ENCODE results near the gene C20orf96.

The C20orf96 gene

DNA sequence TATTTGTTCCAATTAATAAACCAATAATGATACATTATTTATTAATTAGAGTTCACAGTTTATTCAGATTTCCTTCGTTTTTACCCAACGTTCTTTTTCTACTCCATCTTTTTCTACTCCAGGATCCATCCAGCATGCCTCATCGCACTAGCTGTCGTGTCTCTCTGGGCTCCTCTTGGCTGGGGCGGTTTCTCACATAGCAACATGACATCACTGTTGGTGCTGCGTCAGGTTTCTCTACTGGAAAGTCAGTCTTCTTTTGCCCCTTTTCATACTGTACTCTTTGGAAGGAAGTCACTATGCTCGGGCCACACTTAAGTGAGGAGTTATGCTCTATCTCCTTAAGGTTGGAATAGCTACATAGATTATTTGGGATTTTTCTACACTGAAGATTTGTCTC, 21.1 kb upstream of the C20orf96 start:
- FAIRE-seq = no peak

DNA sequence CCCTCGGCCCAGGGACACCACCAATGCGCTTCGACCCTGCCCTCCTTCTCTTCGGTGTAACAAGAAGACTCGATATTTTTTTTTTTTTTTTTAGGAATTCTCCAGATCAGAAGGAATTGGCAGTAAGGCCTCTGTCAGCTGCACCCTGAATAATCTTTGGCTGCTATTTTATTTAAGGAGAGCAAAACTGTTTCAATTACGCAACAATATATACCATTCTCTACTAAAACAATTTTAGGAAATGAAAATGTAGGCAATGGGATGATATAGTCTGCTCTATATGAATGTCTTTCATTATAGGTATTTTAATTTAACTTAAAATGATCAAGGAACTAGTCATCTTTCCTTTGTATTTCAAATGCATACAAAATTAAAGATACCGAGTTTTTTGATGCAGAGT, 20.1 kb upstream of the C20orf96 start:
- FAIRE-seq = no peak

GRCh38 chr20:309841-310644, 19.5 kb upstream of the C20orf96 start:
- no peak for FAIRE-seq

GRCh38 chr20:309306-309840, 18.8 kb upstream of the C20orf96 start:
- no peak for FAIRE-seq

- FAIRE-seq = no peak
These were observed 18.0 kb upstream of the C20orf96 start for GRCh38 chr20:308427-309038.

- no peak for FAIRE-seq
These were observed 15.2 kb upstream of the C20orf96 start for GRCh38 chr20:305745-306144.

GRCh38 chr20:301886-302848, 11.6 kb upstream of the C20orf96 start:
- FAIRE-seq = no peak

DNA sequence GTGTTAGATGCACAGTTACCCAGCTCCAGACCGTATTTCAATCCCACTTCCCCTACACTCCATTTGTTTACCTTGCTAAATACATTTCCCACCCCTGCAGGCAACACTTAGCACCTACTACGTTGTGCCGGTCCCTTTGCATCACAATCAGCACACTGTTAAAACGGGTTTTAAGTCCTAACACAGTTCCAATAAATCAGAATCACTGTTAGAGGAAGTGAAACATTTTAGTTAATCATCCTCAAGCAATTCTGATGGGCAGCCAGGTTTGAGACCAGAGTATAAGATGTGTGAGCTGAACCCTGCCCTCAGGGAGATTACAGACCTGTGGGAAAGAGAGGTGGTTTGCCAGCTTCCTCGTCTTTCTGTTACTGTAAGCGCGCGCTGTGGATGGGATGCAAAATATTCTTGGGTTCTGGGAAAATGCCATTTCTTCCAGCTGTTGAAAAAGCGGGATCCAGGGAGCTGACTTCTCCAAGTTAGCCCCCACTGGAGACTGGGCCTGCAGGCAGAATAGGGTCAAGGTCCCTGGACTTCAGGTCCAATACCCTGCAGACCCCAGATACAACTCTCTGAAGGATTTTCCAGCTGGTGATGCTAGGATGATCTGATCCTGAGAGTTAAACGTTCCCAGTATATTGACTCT, 9.9 kb upstream of the C20orf96 start:
- no peak for FAIRE-seq

DNA sequence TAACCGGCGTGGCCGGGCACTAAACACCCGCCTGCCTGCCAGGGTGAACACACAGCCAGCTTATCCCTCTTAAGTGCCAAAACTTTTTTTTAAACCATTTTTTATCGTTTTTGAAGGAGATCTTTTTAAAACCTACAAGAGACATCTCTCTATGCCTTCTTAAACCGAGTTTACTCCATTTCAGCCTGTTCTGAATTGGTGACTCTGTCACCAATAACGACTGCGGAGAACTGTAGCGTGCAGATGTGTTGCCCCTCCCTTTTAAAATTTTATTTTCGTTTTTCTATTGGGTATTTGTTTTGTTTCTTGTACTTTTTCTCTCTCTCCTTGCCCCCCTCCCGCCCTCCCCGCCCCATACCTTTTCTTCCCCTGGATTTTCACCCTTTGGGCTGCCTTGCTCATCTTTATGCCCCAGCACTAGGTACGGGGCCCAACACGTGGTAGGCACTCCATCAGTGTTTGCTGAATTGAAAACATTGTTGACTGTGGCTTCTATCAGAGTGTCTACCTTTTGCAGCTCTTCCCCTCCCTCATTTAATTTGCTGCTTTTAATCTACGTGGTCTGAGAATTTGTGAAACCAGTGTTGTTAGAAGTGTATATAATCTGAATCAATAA, 8.3 kb upstream of the C20orf96 start:
- FAIRE-seq = no peak

DNA sequence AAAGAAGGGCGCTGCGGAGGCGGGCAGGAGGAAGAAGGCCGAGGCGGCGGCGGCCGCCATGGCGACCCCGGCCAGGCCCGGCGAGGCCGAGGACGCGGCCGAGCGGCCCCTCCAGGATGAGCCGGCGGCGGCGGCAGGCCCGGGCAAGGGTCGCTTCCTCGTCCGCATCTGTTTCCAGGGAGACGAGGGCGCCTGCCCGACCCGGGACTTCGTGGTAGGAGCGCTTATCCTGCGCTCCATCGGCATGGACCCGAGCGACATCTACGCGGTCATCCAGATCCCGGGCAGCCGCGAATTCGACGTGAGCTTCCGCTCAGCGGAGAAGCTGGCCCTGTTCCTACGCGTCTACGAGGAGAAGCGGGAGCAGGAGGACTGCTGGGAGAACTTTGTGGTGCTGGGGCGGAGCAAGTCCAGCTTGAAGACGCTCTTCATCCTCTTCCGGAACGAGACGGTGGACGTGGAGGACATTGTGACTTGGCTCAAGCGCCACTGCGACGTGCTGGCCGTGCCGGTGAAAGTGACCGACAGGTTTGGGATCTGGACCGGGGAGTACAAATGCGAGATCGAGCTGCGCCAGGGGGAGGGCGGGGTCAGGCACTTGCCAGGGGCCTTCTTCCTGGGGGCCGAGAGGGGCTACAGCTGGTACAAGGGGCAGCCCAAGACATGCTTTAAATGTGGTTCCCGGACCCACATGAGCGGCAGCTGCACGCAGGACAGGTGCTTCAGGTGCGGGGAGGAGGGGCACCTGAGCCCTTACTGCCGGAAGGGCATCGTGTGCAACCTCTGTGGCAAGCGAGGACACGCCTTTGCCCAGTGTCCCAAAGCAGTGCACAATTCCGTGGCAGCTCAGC, 7.6 kb upstream of the C20orf96 start:
- no peak for FAIRE-seq

GRCh38 chr20:297098-297924, 6.8 kb upstream of the C20orf96 start, which contains the start of gene ZCCHC3:
TSS of gene ZCCHC3 (plus strand) at chr20:297570. CDS start at chr20:297587, 17 bp downstream.
- FAIRE-seq = no peak

- FAIRE-seq = no peak
These were observed 5.3 kb upstream of the C20orf96 start for GRCh38 chr20:295804-296203.

GRCh38 chr20:294602-295001, 4.1 kb upstream of the C20orf96 start:
- FAIRE-seq = no peak

DNA sequence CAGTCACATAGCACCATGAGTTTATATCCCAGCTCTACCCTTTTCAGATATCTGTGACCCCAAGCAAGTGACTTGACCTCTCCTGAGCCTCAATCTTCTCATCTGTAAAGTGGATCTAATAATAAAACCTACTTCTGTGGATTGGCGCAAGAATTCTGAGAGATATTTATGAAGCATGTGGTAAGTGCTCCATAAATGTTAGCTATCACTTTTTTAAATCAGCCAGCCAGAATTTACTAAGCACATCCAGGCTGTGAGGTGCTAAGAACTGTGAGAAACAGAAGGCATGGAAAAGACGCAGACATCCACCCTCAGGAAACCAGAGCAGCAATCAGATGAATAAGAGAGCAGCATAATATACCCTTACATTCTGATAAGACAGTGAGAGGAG, 862 bp downstream of the C20orf96 start:
- FAIRE-seq = no peak

- no peak for FAIRE-seq
These were observed 1.4 kb downstream of the C20orf96 start for GRCh38 chr20:288956-289692.

GRCh38 chr20:286508-286907, 4.0 kb downstream of the C20orf96 start:
- no peak for FAIRE-seq

GRCh38 chr20:284172-284571, 6.4 kb downstream of the C20orf96 start:
- FAIRE-seq = no peak

- no peak for FAIRE-seq
These were observed 11.7 kb downstream of the C20orf96 start for GRCh38 chr20:278607-279571.
